GM18861 (cell line): Measurements from ENCODE around the gene RGS8.
A peak's percentile ranks its signal among the peaks of the same experiment; 100 is the strongest.
"Not testable (repeated sequence)": the region's sequence is repeated elsewhere in the genome, so short reads cannot be mapped to it uniquely, and the experiment has no call there.

ENCODE experiments used
- ATAC-seq: cut with Tn5 transposase; IDR thresholded peaks from one replicate; pipeline ENCODE4 v1.9.1; 2021; ENCODE audit not compliant: unreplicated experiment

RGS8 gene

GRCh38 chr1:182702826-182703524, 18.6 kb upstream of the RGS8 start:
- ATAC-seq = no peak

- ATAC-seq = no peak
These were observed 15.9 kb upstream of the RGS8 start for GRCh38 chr1:182700351-182700709.

- ATAC-seq = no peak
These were observed 15.3 kb upstream of the RGS8 start for GRCh38 chr1:182699393-182700350.

- no peak for ATAC-seq
These were observed 14.6 kb upstream of the RGS8 start for GRCh38 chr1:182698971-182699370.

- ATAC-seq = not testable (repeated sequence)
These were observed 8.8 kb upstream of the RGS8 start for GRCh38 chr1:182693139-182693538.

GRCh38 chr1:182690886-182691443, 6.6 kb upstream of the RGS8 start:
- no peak for ATAC-seq

GRCh38 chr1:182688436-182689205, 4.2 kb upstream of the RGS8 start:
- no peak for ATAC-seq

GRCh38 chr1:182687361-182687760, 3.0 kb upstream of the RGS8 start:
- no peak for ATAC-seq

GRCh38 chr1:182686446-182686845, 2.1 kb upstream of the RGS8 start:
- ATAC-seq = no peak

- no peak for ATAC-seq
These were observed 828 bp upstream of the RGS8 start for GRCh38 chr1:182685215-182685614.

- ATAC-seq = no peak
These were observed 1.4 kb downstream of the RGS8 start for GRCh38 chr1:182682898-182683501.

GRCh38 chr1:182682406-182682805, 2.0 kb downstream of the RGS8 start:
- no peak for ATAC-seq

- ATAC-seq = no peak
These were observed 2.8 kb downstream of the RGS8 start for GRCh38 chr1:182681568-182681912.

- no peak for ATAC-seq
These were observed 3.4 kb downstream of the RGS8 start for GRCh38 chr1:182680901-182681567.

- no peak for ATAC-seq
These were observed 4.0 kb downstream of the RGS8 start for GRCh38 chr1:182680408-182680807.

GRCh38 chr1:182679684-182680083, 4.7 kb downstream of the RGS8 start:
- no peak for ATAC-seq

- ATAC-seq = peak; percentile 92
These were observed 6.8 kb downstream of the RGS8 start for GRCh38 chr1:182677397-182678098.

GRCh38 chr1:182676274-182676673, 8.1 kb downstream of the RGS8 start:
- ATAC-seq = no peak

GRCh38 chr1:182674346-182675246, 9.8 kb downstream of the RGS8 start:
- no peak for ATAC-seq
